Loucy (cell line): ENCODE data around the gene MUC3A.

Source experiments
- CTCF ChIP-seq: fragments of 200-600 bp; sonication (generic); conservative IDR thresholded peaks from 2 replicates; pipeline ENCODE4 v1.5.1; 2014; ENCODE audit warnings: mild to moderate bottlenecking, antibody characterized with exemption, low read length
- EZH2phosphoT487 ChIP-seq: fragments of 200-600 bp; IDR thresholded peaks from 2 replicates; pipeline ENCODE4 v1.6.1; 2018; ENCODE audit warnings: antibody characterized with exemption, mild to moderate bottlenecking, moderate library complexity, borderline replicate concordance

- TF ChIP-seq CTCF (no peak), EZH2phosphoT487 (no peak)
These were observed 63.6 kb downstream of the MUC3A start for GRCh38 chr7:101012931-101013330.
